ENCODE results near the gene IGLL5. TPM values are rescaled to one million over a fixed set of nuclear protein-coding genes. Genes with fewer than 3 reads are reported as not detected.

IGLL5 gene
- total and polyA plus RNA-seq, 2 of the 13 experiments (the other 11 are each of a cell fraction or from before 2014, with no cell fraction given): not detected

GRCh38 chr22:22929381-22930221 is 42.0 kb downstream of the IGLL5 start:
- no peaks in the 10 kb centered on the region for H3K36me3 ChIP-seq (replicated peaks in 1 of 2; ENCODE audit: control insufficient read depth in 1 of 2, insufficient read depth in 2 of 2, low read length in 2 of 2)
- BruUV-seq (replicated peaks): no TSS peak
- peaks cover 12 to 37% of the 10 kb centered on the region in 2 experiments; a peak in 4 of 5 replicates for H3K27me3 ChIP-seq (ENCODE audit: control insufficient read depth in 1 of 2, insufficient read depth in 2 of 2, low read length in 2 of 2)
- ChIA-PET POLR2A (no interaction called here), CTCF (ENCODE audit: low intra/inter-chr PET ratio, low total read pairs) (no interaction called here)
- no peaks in the 10 kb centered on the region for H4K20me1 ChIP-seq (ENCODE audit: insufficient read depth, low read length)
- H2AFZ ChIP-seq (ENCODE audit: low read length): no peak overlapping the region
- H3K4me1 ChIP-seq (ENCODE audit: insufficient read depth, low read length): no peaks in the 10 kb centered on the region
- ATAC-seq (no peak), FAIRE-seq (no peak), DNase-seq (ENCODE audit: low spot score) (no peak)
- H3K9ac ChIP-seq (ENCODE audit: insufficient read depth, low read depth, low read length): no peak overlapping the region
- no peak overlapping the region for H3K4me3 ChIP-seq (replicated peaks in 1 of 3; ENCODE audit: insufficient read depth in 1 of 3, low read depth in 2 of 3, low read length in 3 of 3)
- no peak for TF ChIP-seq ZNF503 (CRISPR knock-in tag; IDR thresholded peaks at IDR 0.05)
- TF ChIP-seq MEF2D (CRISPR knock-in tag; IDR thresholded peaks at IDR 0.05): no peak
- no peak for TF ChIP-seq ZNF124 (CRISPR knock-in tag; IDR thresholded peaks at IDR 0.05)
- TF ChIP-seq ZSCAN5A (CRISPR knock-in tag; IDR thresholded peaks at IDR 0.05; ENCODE audit: borderline replicate concordance): no peak
- TF ChIP-seq ZNF326 (CRISPR knock-in tag; IDR thresholded peaks at IDR 0.05; ENCODE audit: borderline replicate concordance): no peak
- TF ChIP-seq SMAD3 (CRISPR knock-in tag; IDR thresholded peaks at IDR 0.05): no peak
- no peak for TF ChIP-seq ZNF576 (CRISPR knock-in tag; IDR thresholded peaks at IDR 0.05)
- no peak for TF ChIP-seq ZNF20 (CRISPR knock-in tag; IDR thresholded peaks at IDR 0.05)
- no peak for TF ChIP-seq HDAC2 (CRISPR knock-in tag; IDR thresholded peaks at IDR 0.05)
- no peak for TF ChIP-seq GZF1 (CRISPR knock-in tag; IDR thresholded peaks at IDR 0.05)
- TF ChIP-seq THAP7 (CRISPR knock-in tag; IDR thresholded peaks at IDR 0.05): no peak
- no peak for TF ChIP-seq ZNF878 (CRISPR knock-in tag; IDR thresholded peaks at IDR 0.05)
- no peak for TF ChIP-seq DRAP1 (CRISPR knock-in tag; IDR thresholded peaks at IDR 0.05)
- TF ChIP-seq SNRNP70 (IDR thresholded peaks at IDR 0.05; ENCODE audit: low read depth, low read length): no peak
- no peak for TF ChIP-seq ZNF33B (CRISPR knock-in tag; IDR thresholded peaks at IDR 0.05)
- TF ChIP-seq MLLT10 (CRISPR knock-in tag; IDR thresholded peaks at IDR 0.05): no peak
- TF ChIP-seq ZNF383 (CRISPR knock-in tag; IDR thresholded peaks at IDR 0.05; ENCODE audit: borderline replicate concordance): no peak
- TF ChIP-seq HNRNPLL (IDR thresholded peaks at IDR 0.05; ENCODE audit: low read depth, low read length, poor library complexity, severe bottlenecking): no peak
- in situ Hi-C loops (cut with HindIII; ENCODE audit: extremely low pct_ligation_motif_present, low pct_unique_long_range_greater_than_20kb): no loop called here
- H3K4me2 ChIP-seq (ENCODE audit: low read depth, low read length): no peak overlapping the region
- WGBS (ENCODE audit: low lambda C conversion rate): 8% methylated on average over 12 of the region's 16 CpGs
- no peaks in the 10 kb centered on the region for H3K9me3 ChIP-seq (ENCODE audit: low read length)
- no peak overlapping the region for H3K27ac ChIP-seq (ENCODE audit: extremely low read length, insufficient read depth, low read length)
- intact Hi-C loops (cut with micrococcal nuclease; ENCODE audit: unreplicated experiment): no loop called here
- no peaks in the 10 kb centered on the region for H3K79me2 ChIP-seq (ENCODE audit: insufficient read depth, low read length)
